OCI-LY7 (cell line): ENCODE results near the gene CARMIL1.

Experiments used
- CTCF ChIP-seq: fragments of 200-600 bp; sonication (generic); conservative IDR thresholded peaks from 2 replicates; pipeline ENCODE4 v1.5.1; 2014; ENCODE audit warnings: mild to moderate bottlenecking, antibody characterized with exemption, low read length, moderate library complexity, mixed read lengths
- EZH2phosphoT487 ChIP-seq: fragments of 200-600 bp; sonication (generic); IDR thresholded peaks from 2 replicates; pipeline ENCODE4 v1.6.1; 2018; ENCODE audit warnings: low read depth, borderline replicate concordance, mild to moderate bottlenecking, mixed run types, antibody characterized with exemption, low read length, moderate library complexity, mixed read lengths

- TF ChIP-seq EZH2phosphoT487 (no peak), CTCF (no peak)
Observed at GRCh38 chr6:25642667-25643328, 363.6 kb downstream of the CARMIL1 start.
